8988T (cell line): ENCODE measurements around the gene PAFAH2.

Experiments used
- DNase-seq: peaks from one replicate; pipeline ENCODE4 v3.0.0; 2011

The PAFAH2 gene

DNA sequence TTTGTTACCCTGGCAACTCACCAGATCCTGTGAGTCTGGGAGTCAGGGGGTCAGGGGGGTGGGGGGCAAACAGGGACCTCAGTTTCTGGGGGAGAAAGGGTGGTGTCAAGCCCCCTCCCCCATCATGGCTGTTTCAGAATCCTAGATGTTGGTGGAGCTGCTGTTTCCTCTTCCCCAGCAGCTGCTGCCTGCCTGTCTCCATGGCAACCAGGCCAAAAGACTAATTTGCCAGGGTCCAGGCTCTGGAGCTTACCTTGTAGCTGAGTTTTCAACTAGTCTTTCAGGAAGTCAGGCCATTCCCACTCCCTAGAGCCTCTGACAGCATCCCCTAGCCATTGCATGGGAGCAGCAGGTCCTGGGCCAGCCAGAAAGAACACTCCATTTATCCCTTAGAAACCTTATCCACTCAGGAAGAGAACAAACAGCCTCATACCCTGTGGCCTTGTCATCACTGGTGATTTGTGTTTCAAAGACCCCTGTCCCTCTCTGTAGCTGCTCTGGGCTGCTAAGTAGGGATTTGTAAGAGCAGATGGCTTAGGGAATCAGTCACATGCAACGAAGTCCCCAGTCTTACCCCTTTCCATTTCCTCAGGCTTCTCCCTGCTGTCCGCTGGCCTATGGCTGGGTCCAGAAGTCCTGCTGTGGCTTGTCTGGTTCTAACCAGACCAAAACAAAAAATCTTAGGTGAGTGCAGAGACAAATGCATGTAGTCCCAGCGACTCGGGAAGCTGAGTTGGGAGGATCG is 70.2 kb downstream of the PAFAH2 start:
- no peak for DNase-seq

- no peak for DNase-seq
These were observed 70.9 kb downstream of the PAFAH2 start for GRCh38 chr1:25926731-25927496.

GRCh38 chr1:25924454-25924853 is 73.4 kb downstream of the PAFAH2 start:
- DNase-seq, result no peak

DNA sequence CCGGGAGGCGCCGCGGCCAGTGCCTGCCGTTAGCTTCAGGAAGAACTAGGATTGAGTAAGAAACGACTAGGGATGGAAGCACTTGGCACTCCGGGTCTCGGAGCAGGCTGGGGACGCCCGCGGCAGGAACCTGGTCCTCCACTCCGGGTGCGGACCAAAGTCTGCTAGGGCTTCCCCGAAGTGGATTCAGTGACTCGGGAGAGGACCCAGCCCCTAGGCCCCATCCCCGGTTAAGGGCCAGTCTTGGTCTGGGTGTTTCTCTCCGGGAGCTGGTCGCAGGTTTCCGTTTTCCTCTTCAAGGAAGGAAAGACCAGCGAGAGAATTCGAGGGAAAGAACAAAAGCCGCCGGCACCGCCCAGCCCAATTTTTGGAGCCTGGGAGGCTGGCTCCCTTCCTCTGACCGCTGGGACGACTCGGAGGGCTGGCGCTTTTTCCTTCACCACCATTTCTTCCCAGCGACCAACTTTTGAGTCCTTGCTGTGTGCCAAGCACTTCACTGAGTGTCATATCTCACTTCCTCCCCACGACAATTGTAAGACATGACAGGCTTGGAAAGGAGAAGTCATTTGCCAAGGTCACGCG is 74.8 kb downstream of the PAFAH2 start:
- DNase-seq, result no peak

DNA sequence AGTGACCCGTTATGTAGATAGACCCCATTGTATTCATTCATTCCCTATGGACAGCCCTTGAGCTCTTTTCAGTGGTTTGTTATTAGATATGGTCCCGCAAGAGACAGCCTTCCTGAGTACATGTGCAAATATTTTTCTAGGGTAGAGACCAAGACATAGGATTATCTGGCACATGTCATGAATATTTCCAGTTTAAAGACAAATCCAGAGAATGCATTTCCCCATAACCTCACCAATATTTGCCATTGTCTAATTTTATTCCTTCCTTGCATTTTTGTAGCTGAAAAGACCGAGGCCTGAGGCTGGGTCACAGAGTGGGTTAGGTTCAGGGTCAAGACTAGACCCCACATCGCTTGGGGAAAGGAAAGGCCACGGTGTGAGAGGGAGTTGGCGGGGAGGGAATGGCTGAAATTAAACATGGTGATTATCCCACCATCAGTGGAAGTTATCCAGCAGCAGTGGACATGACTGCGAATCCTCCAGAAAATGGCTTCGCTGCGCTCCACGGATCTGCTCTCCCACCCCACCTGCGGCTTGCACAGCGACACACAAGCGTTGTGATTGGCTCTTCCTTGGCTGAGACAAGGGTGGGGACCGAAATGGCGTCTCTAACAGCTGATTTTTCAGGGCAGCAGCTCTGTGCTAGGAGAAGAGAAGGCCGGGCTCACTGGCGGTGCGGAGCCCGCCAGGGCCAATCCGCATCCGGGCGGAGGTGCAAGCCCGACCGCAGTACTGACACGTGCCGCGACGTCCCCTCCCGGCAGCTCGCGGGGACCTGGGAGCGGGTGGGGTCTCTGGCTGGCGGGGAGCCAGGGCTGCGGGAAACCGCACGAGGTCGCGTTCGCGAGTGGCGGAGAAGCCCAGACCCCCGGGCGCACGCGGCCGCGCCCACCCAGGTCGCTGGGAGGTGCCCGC is 75.5 kb downstream of the PAFAH2 start:
- DNase-seq, result no peak

GRCh38 chr1:25918615-25919014 is 79.2 kb downstream of the PAFAH2 start:
- DNase-seq, result no peak

DNA sequence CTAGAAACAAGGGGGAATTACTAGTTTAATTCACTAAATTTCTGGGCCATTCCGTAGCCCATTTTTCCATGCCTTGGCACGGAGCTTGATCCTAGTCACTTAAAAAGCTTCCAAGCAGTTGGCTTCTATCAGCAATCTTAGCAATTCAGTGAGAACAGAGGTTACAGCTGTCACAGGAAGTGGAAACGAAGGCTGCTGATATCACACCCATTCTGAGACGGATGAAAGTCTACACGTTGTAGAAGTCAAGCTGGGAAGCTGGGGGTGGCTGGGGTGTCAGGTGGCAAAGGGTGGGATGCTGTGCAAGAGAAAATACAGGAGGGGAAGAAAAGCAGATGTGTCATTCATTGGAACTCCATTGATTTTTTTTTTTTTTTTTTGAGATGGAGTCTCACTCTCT is 79.9 kb downstream of the PAFAH2 start:
- no peak for DNase-seq

DNA sequence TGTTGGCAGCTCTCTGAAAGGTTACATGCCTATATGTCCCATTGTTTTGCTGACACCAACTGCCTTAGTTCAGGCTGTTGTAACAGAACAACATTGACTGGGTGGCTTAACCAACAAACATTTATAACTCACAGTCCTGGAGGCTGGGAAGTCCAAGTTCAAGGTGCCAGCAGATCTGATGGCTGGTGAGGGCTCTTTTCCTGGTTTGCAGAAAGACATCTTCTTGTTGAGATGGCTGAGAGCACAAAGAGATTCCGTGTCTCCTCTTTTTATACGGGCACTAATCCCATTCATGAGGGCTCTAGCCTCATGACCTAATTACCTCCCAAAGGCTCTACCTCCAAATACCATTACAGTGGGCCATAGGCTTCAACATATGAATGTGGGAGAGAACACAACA is 81.4 kb downstream of the PAFAH2 start:
- no peak for DNase-seq

DNA sequence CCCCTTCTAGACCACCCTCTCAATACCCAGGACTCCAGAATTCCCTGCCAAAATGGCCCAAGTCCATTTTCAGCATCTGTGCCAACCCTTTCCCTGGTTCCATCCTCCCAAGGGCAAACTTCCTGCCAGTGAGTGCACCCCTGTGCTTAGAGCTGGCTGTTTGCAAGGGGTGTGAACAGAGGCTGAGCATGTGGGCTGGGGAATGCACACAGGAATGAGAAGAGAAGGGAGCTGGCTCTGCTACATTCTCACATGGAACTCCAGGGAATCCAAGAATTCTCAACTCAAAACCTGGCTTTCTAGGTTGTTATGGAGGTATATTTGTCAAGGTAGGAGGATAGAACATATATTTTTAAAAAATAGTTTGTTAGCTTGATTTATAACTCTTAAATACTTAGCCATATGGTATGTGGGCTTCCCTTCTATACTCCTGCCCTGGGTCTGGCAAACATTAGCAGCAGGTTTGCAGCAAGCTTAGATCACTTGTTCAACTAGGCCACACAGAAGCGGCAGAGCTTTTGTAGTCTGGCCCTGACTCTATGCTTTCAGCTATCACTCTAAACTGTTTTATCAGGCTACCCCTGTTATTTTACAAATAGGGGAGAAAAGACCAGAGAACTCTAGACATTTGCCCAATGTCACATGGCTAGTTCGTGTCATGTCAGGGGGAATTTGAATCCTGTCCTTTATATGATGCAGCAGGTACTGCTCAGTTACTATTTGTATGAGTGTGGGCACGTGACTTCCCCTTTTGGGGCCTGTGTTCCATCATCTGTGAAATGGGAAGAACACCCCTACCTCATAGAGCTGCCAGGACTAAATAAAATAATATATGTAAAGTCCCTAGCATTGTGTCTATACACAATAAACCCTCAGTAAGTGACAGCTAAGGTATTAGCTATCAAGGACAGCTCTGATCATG is 83.5 kb downstream of the PAFAH2 start:
- DNase-seq, result no peak

GRCh38 chr1:25913206-25913605 is 84.7 kb downstream of the PAFAH2 start:
- DNase-seq, result no peak

DNA sequence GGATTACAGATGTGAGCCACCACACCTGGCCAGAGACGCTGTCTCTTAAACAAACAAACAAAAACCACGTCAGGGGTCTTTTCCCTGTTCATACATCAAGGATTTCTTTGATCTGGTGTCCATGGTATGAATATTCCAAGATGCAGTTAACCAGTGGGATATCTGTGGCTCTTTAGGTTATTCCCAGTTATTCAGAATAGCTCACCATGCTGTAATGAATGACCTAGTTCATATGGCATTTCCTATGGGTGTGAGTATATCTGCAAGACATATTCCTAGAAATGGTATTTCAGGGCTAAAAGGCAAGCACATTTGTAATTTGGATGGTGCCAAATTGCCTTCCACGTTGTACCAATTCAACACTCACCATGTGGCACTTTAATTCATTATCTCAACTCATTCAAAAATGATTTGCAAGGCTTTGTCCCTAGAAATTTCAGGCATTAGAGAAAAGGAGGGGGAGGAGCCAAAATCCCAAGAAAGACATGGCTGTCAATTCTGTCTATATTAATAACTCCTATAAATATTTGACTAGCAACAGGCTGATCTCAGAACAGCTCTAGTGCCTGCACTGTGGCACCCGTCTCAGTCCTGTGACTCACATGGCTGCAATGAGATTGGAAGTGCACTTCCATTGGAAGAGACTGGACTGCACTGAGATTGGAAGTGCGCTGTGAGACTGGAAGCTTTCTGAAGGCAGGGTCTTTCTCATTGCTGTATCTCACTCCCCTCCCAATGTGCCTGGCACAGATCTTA is 85.6 kb downstream of the PAFAH2 start:
- DNase-seq, result no peak

DNA sequence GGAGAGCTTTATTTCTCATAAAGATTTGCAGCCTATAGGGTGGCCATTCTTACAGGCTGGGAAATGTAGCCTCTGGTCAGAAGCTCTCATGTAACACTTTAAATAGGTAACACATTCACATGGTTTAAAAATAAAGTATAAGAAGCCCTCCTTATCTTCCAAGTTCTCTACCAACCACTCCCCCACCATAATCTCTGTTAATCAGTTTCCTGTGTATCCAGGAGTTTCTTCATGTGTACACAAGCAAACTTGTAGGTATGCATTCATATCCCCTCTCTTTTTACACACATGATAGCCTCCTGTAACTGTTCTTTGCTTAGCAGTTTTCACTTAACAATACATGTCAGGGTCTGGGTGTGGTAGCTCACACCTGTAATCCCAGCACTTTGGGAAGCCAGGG is 86.7 kb downstream of the PAFAH2 start:
- no peak for DNase-seq
